SU-DHL-6 (cell line): Measurements from ENCODE around the gene GRIN2A.

Experiments
- EZH2phosphoT487 ChIP-seq: fragments of 200-600 bp; sonication (generic), shearing (Covaris generic); conservative IDR thresholded peaks from 2 replicates; pipeline ENCODE4 v1.6.1; 2018; ENCODE audit warnings: mild to moderate bottlenecking, antibody characterized with exemption, low read length, moderate library complexity, mixed read lengths
- TF ChIP-seq, protein P1 (sequence below): fragments of 200-600 bp; sonication (generic); IDR thresholded peaks from one replicate; pipeline ENCODE4 v1.5.1; 2017; ENCODE audit warnings: antibody characterized with exemption, mild to moderate bottlenecking, low read length, moderate library complexity; ENCODE audit not compliant: insufficient read depth, poor library complexity, severe bottlenecking

DNA sequence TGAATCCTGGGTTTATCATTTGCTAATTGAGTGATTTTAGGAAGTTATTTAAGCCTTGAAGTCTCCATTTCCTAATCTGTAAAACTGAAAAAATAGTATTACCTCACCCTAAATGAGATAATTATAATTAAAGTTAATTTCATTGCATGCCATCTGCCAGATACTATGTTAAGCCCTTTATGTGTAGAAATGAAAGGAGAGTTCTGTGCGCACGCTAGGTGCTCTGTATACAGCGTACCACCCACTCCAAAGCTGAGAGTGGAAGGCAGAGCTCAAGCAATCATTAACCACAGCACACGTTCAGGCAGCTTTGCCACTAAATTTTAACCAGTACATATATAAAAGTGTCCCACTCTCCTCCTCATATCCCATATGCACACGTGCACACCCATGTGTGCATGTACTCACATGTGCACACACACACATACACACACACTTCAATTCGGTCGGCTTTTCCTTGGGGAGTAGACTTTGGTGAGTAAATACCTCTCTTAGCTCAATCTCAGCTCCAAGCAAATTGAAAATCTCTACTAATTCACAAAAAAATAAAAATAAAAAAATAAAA lies 204.8 kb downstream of the GRIN2A start:
- TF ChIP-seq, protein P1, sequence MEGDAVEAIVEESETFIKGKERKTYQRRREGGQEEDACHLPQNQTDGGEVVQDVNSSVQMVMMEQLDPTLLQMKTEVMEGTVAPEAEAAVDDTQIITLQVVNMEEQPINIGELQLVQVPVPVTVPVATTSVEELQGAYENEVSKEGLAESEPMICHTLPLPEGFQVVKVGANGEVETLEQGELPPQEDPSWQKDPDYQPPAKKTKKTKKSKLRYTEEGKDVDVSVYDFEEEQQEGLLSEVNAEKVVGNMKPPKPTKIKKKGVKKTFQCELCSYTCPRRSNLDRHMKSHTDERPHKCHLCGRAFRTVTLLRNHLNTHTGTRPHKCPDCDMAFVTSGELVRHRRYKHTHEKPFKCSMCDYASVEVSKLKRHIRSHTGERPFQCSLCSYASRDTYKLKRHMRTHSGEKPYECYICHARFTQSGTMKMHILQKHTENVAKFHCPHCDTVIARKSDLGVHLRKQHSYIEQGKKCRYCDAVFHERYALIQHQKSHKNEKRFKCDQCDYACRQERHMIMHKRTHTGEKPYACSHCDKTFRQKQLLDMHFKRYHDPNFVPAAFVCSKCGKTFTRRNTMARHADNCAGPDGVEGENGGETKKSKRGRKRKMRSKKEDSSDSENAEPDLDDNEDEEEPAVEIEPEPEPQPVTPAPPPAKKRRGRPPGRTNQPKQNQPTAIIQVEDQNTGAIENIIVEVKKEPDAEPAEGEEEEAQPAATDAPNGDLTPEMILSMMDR = no peak
- TF ChIP-seq EZH2phosphoT487 = no peak
